HepG2 (cell line): ENCODE measurements around the gene CNPPD1. TPM values are rescaled to one million over a fixed set of nuclear protein-coding genes. Genes with fewer than 3 reads are reported as not detected.

Experiments
- ATF7 ChIP-seq, 2 experiments: fragments of 450-650 bp in 1 of 2; sonication (generic) in 1 of 2; formaldehyde crosslinking in 1 of 2; IDR thresholded peaks; 2 replicates each; pipeline versions ENCODE4 v1.4.0 to v1.6.1; 2016 to 2020; ENCODE audit warnings: antibody characterized with exemption in 1 of 2, mild to moderate bottlenecking in 1 of 2, missing genetic modification reagents in 1 of 2
- BORCS8-MEF2B ChIP-seq: sonication (generic); formaldehyde crosslinking; IDR thresholded peaks from 2 replicates; pipeline ENCODE4 v1.8.0; 2022; ENCODE audit warnings: mild to moderate bottlenecking, missing genetic modification reagents
- EEA1 ChIP-seq: sonication (generic); formaldehyde crosslinking; IDR thresholded peaks from 2 replicates; pipeline ENCODE4 v1.5.1; 2020; ENCODE audit warnings: mild to moderate bottlenecking, missing genetic modification reagents, borderline replicate concordance
- ELF3 ChIP-seq: IDR thresholded peaks from 2 replicates; pipeline ENCODE4 v1.6.1; 2016; ENCODE audit warnings: missing genetic modification reagents, missing compliant biosample characterization
- GATAD1 ChIP-seq: IDR thresholded peaks from 2 replicates; pipeline ENCODE4 v1.6.1; 2016; ENCODE audit warnings: missing genetic modification reagents, missing compliant biosample characterization
- GMEB1 ChIP-seq: sonication (generic); formaldehyde crosslinking; IDR thresholded peaks from 2 replicates; pipeline ENCODE4 v1.5.1; 2020; ENCODE audit warnings: missing genetic modification reagents, mild to moderate bottlenecking, borderline replicate concordance
- HCFC1 ChIP-seq: fragments of 150-350 bp; IDR thresholded peaks from 2 replicates; pipeline ENCODE4 v1.6.1; 2014; ENCODE audit warnings: low read depth, low read length
- KDM4B ChIP-seq: sonication (generic); formaldehyde crosslinking; IDR thresholded peaks from 2 replicates; pipeline ENCODE4 v1.4.0; 2020; ENCODE audit warnings: missing genetic modification reagents
- MEIS2 ChIP-seq: sonication (generic); formaldehyde crosslinking; IDR thresholded peaks from 2 replicates; pipeline ENCODE4 v1.9.0; 2021; ENCODE audit warnings: mild to moderate bottlenecking, missing genetic modification reagents
- NBN ChIP-seq: fragments of 450-650 bp; conservative IDR thresholded peaks from 2 replicates; pipeline ENCODE4 v1.6.1; 2017
- ONECUT2 ChIP-seq: sonication (generic); formaldehyde crosslinking; IDR thresholded peaks from 2 replicates; pipeline ENCODE4 v1.4.0; 2020; ENCODE audit warnings: missing genetic modification reagents
- PHF5A ChIP-seq: IDR thresholded peaks from one replicate; pipeline ENCODE4 v1.6.1; 2018; ENCODE audit warnings: low read depth, missing genetic modification reagents; ENCODE audit not compliant: unreplicated experiment
- PHF8 ChIP-seq: sonication (generic); formaldehyde crosslinking; IDR thresholded peaks from 2 replicates; pipeline ENCODE4 v1.5.0; 2020; ENCODE audit warnings: missing genetic modification reagents
- RORA ChIP-seq: sonication (generic); formaldehyde crosslinking; IDR thresholded peaks from 2 replicates; pipeline ENCODE4 v1.5.0; 2020; ENCODE audit warnings: mild to moderate bottlenecking, missing genetic modification reagents, moderate library complexity
- SALL1 ChIP-seq: sonication (generic); formaldehyde crosslinking; IDR thresholded peaks from 2 replicates; pipeline ENCODE4 v1.8.0; 2022; ENCODE audit warnings: mild to moderate bottlenecking, missing genetic modification reagents
- SALL2 ChIP-seq: sonication (generic); formaldehyde crosslinking; IDR thresholded peaks from 2 replicates; pipeline ENCODE4 v1.8.1; 2023; ENCODE audit warnings: mild to moderate bottlenecking, missing genetic modification reagents, inconsistent platforms
- SKI ChIP-seq: fragments of 450-650 bp; IDR thresholded peaks from one replicate; pipeline ENCODE4 v1.6.1; 2018; ENCODE audit warnings: mild to moderate bottlenecking; ENCODE audit not compliant: partially characterized antibody
- SMAD1 ChIP-seq: sonication (generic); formaldehyde crosslinking; IDR thresholded peaks from 2 replicates; pipeline ENCODE4 v1.4.0; 2020; ENCODE audit warnings: missing genetic modification reagents, low read depth, mild to moderate bottlenecking, borderline replicate concordance
- TGIF2 ChIP-seq: IDR thresholded peaks from 2 replicates; pipeline ENCODE4 v1.6.1; 2016; ENCODE audit warnings: control low read depth, missing compliant biosample characterization
- ZC3H4 ChIP-seq: sonication (generic); formaldehyde crosslinking; IDR thresholded peaks from 2 replicates; pipeline ENCODE4 v1.4.0; 2020; ENCODE audit warnings: missing genetic modification reagents, borderline replicate concordance
- ZNF30 ChIP-seq: sonication (generic); formaldehyde crosslinking; IDR thresholded peaks from 2 replicates; pipeline ENCODE4 v1.5.0; 2020; ENCODE audit warnings: mild to moderate bottlenecking, missing genetic modification reagents
- ZNF766 ChIP-seq: sonication (generic); formaldehyde crosslinking; IDR thresholded peaks from 2 replicates; pipeline ENCODE4 v1.5.0; 2020; ENCODE audit warnings: missing genetic modification reagents, borderline replicate concordance
- polyA plus RNA-seq, 8 experiments: library from polyadenylated mRNA; depleted of rRNA in 3 of 8; stranded (reverse) in 7 of 8; unstranded in 1 of 8; fragments of >200 nt; fragmentation: Illumina TruSeq in 4 of 8; extraction: Trizol in 4 of 8; gene quantifications; 2 replicates each; pipeline versions ENCODE4 v1.2.1 to v1.2.3, GENCODE V29; 2011 to 2016; ENCODE audit warnings: low read depth in 4 of 8, missing spikeins in 1 of 8, mixed read lengths in 1 of 8; ENCODE audit not compliant: insufficient read depth in 1 of 8
- total RNA-seq, 5 experiments: library from RNA; depleted of rRNA; stranded (reverse); fragments of >200 nt; fragmentation: Illumina TruSeq; extraction: Trizol; gene quantifications; 2 replicates each; pipeline ENCODE4 v1.2.3, GENCODE V29; 2016; ENCODE audit warnings: low read depth in 1 of 5
- TF ChIP-seq, protein P1 (sequence below): sonication (generic); formaldehyde crosslinking; conservative IDR thresholded peaks from 2 replicates; pipeline ENCODE4 v1.4.0; 2020; ENCODE audit warnings: missing genetic modification reagents
- TF ChIP-seq, protein P2 (sequence below): sonication (generic); formaldehyde crosslinking; IDR thresholded peaks from 2 replicates; pipeline ENCODE4 v1.8.1; 2023; ENCODE audit warnings: mild to moderate bottlenecking, inconsistent platforms, moderate library complexity, missing genetic modification reagents, borderline replicate concordance

The CNPPD1 gene
- total and polyA plus RNA-seq, 2 of the 13 experiments (the other 11 are each of a cell fraction or from before 2014, with no cell fraction given), result 35.5 to 49.4 TPM

DNA sequence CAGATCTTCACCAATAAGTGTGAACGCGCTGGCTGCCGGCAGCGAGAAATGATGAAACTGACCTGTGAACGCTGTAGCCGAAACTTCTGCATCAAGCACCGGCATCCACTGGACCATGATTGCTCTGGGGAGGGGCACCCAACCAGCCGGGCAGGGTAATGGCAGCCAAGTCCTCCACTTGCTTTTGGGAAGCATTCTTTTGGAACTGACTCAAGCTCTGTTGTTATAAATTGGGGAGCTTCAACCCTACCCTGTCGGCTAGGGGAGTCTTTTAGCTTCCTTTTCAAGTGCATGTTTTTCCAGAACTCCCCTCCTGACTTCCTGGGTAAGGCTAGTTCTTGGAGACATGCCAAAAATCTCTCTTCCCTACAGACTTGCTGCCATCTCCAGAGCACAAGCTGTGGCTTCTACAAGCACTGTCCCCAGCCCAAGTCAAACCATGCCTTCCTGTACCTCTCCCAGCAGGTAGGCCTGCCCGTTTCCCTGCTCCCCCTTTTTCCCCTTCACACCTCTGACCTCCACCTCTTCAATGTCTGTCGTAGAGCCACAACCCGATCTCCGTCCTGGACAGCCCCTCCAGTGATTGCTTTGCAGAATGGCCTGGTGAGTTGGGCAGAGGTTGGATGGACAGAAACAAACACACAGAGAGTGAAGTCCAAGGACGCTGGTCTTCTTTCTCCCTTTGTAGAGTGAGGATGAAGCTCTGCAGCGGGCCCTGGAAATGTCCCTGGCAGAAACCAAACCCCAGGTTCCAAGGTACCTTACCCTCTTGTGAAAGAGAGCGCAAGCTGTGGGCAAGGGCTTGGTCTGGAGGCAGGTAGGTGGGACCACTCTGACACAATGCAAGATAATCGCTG, 31.4 kb upstream of the CNPPD1 start (continued):
- TF ChIP-seq, protein P1, sequence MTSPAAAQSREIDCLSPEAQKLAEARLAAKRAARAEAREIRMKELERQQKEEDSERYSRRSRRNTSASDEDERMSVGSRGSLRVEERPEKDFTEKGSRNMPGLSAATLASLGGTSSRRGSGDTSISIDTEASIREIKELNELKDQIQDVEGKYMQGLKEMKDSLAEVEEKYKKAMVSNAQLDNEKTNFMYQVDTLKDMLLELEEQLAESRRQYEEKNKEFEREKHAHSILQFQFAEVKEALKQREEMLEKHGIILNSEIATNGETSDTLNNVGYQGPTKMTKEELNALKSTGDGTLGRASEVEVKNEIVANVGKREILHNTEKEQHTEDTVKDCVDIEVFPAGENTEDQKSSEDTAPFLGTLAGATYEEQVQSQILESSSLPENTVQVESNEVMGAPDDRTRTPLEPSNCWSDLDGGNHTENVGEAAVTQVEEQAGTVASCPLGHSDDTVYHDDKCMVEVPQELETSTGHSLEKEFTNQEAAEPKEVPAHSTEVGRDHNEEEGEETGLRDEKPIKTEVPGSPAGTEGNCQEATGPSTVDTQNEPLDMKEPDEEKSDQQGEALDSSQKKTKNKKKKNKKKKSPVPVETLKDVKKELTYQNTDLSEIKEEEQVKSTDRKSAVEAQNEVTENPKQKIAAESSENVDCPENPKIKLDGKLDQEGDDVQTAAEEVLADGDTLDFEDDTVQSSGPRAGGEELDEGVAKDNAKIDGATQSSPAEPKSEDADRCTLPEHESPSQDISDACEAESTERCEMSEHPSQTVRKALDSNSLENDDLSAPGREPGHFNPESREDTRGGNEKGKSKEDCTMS (CRISPR knock-in tag), result no peak
- no peak; the same call in 1 of the 2 replicates for TF ChIP-seq BORCS8-MEF2B (CRISPR knock-in tag)
- peak; percentile 91 for TF ChIP-seq SALL1 (CRISPR knock-in tag)
- peak; percentile 45; the same call in 1 of the 2 replicates for TF ChIP-seq ZC3H4
- no peak for TF ChIP-seq RORA (CRISPR knock-in tag)
- TF ChIP-seq PHF5A (CRISPR knock-in tag), result peak; percentile 83
- TF ChIP-seq, protein P2, sequence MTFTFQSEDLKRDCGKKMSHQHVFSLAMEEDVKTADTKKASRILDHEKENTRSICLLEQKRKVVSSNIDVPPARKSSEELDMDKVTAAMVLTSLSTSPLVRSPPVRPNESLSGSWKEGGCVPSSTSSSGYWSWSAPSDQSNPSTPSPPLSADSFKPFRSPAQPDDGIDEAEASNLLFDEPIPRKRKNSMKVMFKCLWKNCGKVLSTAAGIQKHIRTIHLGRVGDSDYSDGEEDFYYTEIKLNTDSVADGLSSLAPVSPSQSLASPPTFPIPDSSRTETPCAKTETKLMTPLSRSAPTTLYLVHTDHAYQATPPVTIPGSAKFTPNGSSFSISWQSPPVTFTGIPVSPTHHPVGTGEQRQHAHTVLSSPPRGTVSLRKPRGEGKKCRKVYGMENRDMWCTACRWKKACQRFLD, result no peak
- TF ChIP-seq EEA1 (CRISPR knock-in tag), result no peak
- peak; percentile 66 for TF ChIP-seq PHF8
- peak; percentile 8 for TF ChIP-seq SKI
- TF ChIP-seq ATF7 (IDR thresholded peaks at IDR 0.05), result no peak
- TF ChIP-seq ATF7 (CRISPR knock-in tag; IDR thresholded peaks at IDR 0.05), result no peak
- TF ChIP-seq HCFC1, result no peak
- 0 out of 2 replicates have a peak, but pooled peaks have one; percentile 22 for TF ChIP-seq ONECUT2 (CRISPR knock-in tag)
- TF ChIP-seq SALL2 (CRISPR knock-in tag), result peak; percentile 89
- TF ChIP-seq GATAD1 (CRISPR knock-in tag), result peak; percentile 56; the same call in 1 of the 2 replicates
- TF ChIP-seq ZNF766 (CRISPR knock-in tag), result peak; percentile 74; the same call in 1 of the 2 replicates
- TF ChIP-seq SMAD1 (CRISPR knock-in tag), result peak; percentile 87; the same call in 1 of the 2 replicates
- TF ChIP-seq MEIS2 (CRISPR knock-in tag), result peak; percentile 59; the same call in 1 of the 2 replicates
- peak; percentile 72; the same call in 1 of the 2 replicates for TF ChIP-seq ELF3 (CRISPR knock-in tag)
- no peak for TF ChIP-seq ZNF30
- no peak; the same call in 1 of the 2 replicates for TF ChIP-seq KDM4B (CRISPR knock-in tag)
- TF ChIP-seq GMEB1 (CRISPR knock-in tag), result peak; percentile 59
- TF ChIP-seq NBN, result no peak
- peak; percentile 75 for TF ChIP-seq TGIF2 (CRISPR knock-in tag)
